ENCODE data around the gene GABRG3.

DNA sequence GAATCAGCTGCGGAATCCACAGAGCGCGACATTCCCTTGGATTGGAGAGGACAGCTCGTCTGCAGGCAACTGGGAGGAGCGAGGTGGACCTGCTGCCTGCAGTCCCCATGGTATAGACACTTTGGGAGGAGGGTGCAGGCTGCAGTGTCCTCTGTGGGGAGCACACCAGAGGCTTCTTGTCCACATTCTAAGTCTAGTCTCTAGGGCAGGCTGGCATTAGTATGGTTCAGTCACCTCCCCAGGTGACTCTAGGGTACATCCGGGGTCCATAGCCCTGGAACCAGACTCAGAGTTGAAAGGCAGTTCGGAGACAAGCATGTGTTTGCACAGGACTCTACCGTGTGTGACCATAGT lies 118.2 kb downstream of the GABRG3 start:
- TF ChIP-seq, protein P1, sequence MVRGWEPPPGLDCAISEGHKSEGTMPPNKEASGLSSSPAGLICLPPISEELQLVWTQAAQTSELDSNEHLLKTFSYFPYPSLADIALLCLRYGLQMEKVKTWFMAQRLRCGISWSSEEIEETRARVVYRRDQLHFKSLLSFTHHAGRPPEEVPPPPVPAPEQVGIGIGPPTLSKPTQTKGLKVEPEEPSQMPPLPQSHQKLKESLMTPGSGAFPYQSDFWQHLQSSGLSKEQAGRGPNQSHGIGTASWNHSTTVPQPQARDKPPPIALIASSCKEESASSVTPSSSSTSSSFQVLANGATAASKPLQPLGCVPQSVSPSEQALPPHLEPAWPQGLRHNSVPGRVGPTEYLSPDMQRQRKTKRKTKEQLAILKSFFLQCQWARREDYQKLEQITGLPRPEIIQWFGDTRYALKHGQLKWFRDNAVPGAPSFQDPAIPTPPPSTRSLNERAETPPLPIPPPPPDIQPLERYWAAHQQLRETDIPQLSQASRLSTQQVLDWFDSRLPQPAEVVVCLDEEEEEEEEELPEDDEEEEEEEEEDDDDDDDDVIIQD (CRISPR knock-in tag; IDR thresholded peaks at IDR 0.05) = no peak
- no peak for TF ChIP-seq WHSC1 (IDR thresholded peaks at IDR 0.05; ENCODE audit: low read length)
- TF ChIP-seq, protein P2, sequence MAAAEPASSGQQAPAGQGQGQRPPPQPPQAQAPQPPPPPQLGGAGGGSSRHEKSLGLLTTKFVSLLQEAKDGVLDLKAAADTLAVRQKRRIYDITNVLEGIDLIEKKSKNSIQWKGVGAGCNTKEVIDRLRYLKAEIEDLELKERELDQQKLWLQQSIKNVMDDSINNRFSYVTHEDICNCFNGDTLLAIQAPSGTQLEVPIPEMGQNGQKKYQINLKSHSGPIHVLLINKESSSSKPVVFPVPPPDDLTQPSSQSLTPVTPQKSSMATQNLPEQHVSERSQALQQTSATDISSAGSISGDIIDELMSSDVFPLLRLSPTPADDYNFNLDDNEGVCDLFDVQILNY (CRISPR knock-in tag; IDR thresholded peaks at IDR 0.05) = no peak
- TF ChIP-seq, protein P3, sequence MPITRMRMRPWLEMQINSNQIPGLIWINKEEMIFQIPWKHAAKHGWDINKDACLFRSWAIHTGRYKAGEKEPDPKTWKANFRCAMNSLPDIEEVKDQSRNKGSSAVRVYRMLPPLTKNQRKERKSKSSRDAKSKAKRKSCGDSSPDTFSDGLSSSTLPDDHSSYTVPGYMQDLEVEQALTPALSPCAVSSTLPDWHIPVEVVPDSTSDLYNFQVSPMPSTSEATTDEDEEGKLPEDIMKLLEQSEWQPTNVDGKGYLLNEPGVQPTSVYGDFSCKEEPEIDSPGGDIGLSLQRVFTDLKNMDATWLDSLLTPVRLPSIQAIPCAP (CRISPR knock-in tag; IDR thresholded peaks at IDR 0.05; ENCODE audit: borderline replicate concordance) = no peak
- TF ChIP-seq, protein P4, sequence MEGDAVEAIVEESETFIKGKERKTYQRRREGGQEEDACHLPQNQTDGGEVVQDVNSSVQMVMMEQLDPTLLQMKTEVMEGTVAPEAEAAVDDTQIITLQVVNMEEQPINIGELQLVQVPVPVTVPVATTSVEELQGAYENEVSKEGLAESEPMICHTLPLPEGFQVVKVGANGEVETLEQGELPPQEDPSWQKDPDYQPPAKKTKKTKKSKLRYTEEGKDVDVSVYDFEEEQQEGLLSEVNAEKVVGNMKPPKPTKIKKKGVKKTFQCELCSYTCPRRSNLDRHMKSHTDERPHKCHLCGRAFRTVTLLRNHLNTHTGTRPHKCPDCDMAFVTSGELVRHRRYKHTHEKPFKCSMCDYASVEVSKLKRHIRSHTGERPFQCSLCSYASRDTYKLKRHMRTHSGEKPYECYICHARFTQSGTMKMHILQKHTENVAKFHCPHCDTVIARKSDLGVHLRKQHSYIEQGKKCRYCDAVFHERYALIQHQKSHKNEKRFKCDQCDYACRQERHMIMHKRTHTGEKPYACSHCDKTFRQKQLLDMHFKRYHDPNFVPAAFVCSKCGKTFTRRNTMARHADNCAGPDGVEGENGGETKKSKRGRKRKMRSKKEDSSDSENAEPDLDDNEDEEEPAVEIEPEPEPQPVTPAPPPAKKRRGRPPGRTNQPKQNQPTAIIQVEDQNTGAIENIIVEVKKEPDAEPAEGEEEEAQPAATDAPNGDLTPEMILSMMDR (IDR thresholded peaks at IDR 0.05 in 2 of 3, conservative IDR thresholded peaks at IDR 0.05 in 1 of 3; ENCODE audit: insufficient read depth in 2 of 3, low read depth in 1 of 3, low read length in 3 of 3) = no peak

Measured in K562 (cell line).